ENCODE data around the gene MYO5B.

Gene MYO5B

DNA sequence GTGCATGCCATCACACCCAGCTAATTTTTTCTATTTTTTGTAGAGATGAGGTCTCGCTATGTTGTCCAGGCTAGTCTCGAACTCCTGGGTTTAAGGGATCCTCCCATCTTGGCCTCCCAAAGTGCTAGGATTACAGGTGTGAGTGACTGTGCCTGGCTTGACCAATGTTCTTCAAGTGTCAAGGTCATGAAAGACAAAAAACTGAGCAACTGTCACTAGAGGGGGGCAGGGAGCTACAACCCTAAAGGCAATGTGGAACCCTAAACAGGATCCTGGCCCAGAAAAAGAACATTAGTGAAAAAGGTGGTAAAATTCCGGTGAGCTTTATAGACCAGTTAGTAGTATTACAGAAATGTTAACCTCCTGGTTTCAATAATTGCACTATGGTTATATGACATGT, 7.3 kb downstream of the MYO5B start:
- DNase-seq = no peak

DNA sequence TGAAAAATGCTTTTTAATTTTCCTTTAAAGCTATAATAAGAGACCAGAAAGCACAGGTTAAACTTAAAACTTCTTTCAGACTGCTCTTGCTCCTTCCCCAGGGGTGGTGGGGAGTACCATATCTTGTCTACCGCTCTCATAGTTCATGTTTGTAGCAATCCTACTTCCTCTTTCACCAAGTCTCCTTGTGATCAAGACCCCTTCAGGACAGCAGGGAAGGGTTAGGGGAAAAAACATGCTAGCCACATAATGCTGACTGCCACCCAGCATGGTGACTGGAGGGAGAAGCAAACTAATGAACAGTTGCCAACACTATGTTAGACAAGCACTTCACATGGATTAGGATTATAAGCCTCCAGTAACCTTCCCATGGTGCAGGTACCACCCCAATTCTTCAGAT, 8.6 kb downstream of the MYO5B start:
- DNase-seq = no peak

GRCh38 chr18:50183556-50183955, 11.4 kb downstream of the MYO5B start:
- DNase-seq = no peak

- DNase-seq = no peak
These were observed 12.4 kb downstream of the MYO5B start for GRCh38 chr18:50182511-50182910.

- DNase-seq = no peak
These were observed 13.4 kb downstream of the MYO5B start for GRCh38 chr18:50181590-50181989.

GRCh38 chr18:50179465-50179864, 15.5 kb downstream of the MYO5B start:
- no peak for DNase-seq

GRCh38 chr18:50177294-50177992, 17.5 kb downstream of the MYO5B start:
- DNase-seq = no peak

DNA sequence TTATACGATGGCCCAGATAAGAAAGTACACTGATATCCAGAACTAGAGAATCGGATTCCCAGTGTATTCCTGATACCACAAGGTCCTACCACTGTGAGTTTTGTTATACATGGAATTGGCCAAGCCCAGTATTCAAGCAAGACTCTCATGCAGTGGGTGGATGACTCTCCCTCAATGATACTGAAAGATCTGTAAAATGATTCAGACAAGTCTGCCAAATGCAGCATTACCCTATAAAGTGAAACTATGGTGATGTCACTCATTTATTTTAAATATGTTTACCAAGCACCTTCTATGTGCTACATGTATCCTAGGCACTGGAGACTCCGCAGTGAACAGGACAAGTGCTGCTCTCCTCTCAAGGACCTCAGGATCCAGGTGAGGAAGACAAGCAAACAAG, 22.6 kb downstream of the MYO5B start:
- DNase-seq = peak; percentile 18

- DNase-seq = no peak
These were observed 23.5 kb downstream of the MYO5B start for GRCh38 chr18:50171406-50171805.

- no peak for DNase-seq
These were observed 24.9 kb downstream of the MYO5B start for GRCh38 chr18:50170004-50170403.

- no peak for DNase-seq
These were observed 25.8 kb downstream of the MYO5B start for GRCh38 chr18:50169149-50169548.

DNA sequence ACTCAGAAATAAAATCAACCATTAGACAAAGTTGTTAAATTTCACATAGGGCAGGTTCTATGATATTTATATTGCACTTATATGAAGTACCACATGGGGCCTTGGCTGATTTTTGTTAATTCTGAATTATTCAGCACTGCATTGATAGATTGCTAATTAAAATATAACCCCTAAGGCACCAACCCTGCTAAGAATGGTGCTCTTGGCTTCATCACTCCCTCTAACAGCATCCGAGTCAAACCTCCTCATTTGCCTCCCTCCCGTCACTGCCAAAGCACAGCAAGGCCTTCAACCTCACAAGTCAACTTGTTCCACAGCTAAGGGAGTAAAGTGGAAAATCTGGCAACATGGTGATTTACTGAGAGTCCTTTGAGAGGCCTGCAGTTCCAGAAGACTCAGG, 27.0 kb downstream of the MYO5B start:
- no peak for DNase-seq

DNA sequence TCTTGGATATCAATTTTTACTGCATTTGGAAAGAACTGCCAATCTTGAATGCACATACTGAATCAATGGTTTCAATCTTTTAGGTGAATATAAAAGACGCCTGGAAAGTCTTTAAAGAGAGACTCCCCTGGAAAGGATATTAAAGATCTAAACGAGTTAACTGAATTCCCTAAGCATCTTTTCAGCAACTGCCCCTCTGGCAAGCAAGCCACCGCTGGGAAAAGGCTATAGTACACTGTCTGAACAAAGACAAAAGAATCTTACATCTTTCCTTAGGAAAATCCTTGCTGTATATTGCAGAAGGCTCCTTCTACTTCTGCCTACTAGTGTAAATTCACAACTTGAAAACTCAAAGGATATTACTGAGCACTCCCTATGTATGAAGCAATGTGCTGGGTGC, 28.0 kb downstream of the MYO5B start:
- DNase-seq = no peak

DNA sequence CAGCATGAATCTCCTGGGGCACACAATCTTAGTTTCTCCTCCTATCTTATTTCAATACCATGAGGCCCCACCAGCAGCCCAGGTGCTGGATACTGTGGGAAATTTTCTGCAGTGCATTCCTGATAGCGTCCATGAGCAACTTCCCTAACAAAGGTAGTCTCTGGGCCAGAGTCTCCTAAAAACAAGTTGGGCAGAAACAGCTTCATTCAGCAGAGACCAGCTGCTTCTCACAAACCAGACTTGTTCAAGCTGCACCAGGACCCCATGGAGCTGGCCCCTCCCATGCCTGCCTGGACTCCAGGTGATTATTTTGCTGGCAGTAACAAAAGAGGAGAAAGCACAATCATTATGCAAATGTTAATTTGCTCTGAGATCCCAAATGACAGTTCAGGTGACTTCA, 31.4 kb downstream of the MYO5B start:
- DNase-seq = no peak

DNA sequence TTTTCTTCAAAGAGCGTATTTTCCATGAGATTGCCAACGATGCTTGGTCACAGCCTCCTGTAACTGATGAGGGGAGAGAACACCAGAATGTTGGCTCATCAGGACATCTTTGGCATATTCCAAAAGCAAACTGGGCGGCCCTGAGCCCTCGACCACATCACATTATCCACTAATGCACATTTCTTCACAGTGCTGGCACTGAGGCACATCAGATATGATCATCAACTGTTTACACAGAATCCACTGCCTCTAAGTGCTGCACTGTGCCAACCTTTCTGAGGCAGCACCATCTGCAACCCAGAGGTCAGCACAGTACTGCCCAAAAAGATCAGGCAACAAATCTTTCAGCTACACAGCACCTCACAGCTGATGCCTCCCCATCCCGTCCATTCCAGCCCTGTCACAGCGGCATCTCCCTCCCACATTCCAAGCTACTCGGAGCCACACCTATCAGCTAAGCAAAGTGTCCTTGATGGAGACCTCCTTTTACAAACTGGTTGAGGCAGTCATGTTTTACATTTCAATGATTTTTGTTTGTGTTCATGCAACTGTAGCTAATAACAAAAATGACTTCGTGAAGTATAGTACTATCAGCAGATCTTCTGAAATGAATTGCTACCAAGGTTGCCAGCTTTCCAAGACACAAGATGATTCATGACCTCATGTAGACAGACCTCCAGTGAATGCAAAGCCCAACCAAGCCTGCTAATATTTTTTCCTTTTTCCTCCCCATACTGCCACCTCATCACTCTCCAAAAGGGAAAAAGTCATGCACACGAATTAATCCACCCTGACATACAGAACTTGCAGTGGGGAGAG, 32.3 kb downstream of the MYO5B start:
- no peak for DNase-seq

DNA sequence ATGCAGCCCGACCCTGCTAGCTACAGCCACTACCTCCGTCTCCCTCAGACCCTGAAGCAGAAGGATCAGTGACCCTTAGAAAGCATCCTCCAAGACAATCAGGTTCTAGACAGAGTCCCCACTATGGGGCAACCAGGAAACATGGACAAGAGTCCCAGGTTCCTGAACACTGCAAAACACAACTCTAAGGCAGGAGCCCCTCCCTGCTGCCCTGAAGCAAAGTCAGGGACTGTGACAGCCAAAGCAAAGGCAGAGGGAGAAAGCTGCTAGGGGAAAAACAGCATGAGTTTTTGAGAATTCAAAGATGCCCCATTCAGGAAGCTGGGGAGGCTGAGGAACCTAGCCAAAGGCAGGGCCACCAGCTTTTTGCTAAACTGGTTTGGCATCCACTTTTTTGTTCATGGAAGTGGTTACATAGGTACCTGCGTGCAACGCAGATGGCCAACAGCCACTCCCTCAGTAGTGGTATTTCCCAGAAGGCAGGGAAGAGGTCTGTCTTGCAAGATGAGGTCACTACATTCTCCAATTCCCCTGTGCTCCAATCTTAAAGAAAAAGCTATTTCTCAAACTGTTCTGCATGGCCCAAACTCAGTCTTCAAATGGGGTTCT, 33.2 kb downstream of the MYO5B start:
- no peak for DNase-seq

- DNase-seq = no peak
These were observed 35.3 kb downstream of the MYO5B start for GRCh38 chr18:50159654-50160046.

GRCh38 chr18:50158866-50159653, 35.9 kb downstream of the MYO5B start:
- DNase-seq = peak; percentile 85

- no peak for DNase-seq
These were observed 39.5 kb downstream of the MYO5B start for GRCh38 chr18:50155406-50155805.

DNA sequence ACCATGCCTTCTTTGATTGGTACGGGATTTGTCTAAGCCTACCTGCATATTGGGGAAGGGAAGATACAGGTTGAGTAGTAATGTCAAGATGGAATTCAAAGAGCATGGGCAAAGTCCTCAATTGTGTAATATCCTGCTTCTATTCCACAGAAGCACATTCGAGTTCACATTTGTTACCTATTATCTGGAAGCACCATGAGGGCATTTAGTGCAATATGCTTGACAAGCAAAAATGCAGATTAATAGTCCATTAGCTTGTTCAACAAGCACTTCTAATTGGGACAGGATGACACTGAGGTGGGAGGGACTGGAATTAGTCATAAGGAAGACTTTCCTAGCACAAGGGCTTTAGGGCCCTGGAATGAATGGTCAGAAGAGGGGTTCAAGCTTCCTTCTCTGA, 40.5 kb downstream of the MYO5B start:
- DNase-seq = no peak

- no peak for DNase-seq
These were observed 42.0 kb downstream of the MYO5B start for GRCh38 chr18:50152900-50153299.

- no peak for DNase-seq
These were observed 43.0 kb downstream of the MYO5B start for GRCh38 chr18:50151926-50152325.

DNA sequence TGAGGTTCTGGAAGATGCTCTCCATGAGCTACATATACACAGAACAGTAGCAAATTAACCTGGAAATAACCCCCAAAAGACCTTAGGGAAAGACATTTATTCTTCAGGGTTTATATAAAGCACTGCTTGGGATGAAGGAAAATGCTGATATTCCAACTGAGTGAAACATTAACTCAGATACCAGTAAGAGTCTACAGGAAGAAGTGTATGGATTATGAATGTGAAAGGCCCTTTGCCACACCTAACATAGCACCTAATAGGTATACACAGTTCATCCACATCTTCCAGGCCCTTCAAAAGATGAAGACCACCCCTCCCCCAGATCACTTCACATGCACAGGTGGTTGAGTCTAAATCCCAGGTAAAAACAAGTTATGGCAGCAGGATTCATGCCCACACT, 50.4 kb downstream of the MYO5B start:
- DNase-seq = no peak

All from NCI-H2029 treated with DMSO at 0.1 percent for 48 hours (cell line).